B cell (primary cell): ENCODE results near the gene ALDH4A1. TPM values are rescaled to one million over a fixed set of nuclear protein-coding genes. Genes with fewer than 3 reads are reported as not detected.
A peak's percentile ranks its signal among the peaks of the same experiment; 100 is the strongest.

Source experiments
- ATAC-seq: fragments of 200-7000 bp; cut with Tn5 transposase; one replicate; pipeline ENCODE4 v1.10.0; 2021; ENCODE audit warnings: low read depth, mild to moderate bottlenecking, moderate number of reproducible peaks, moderate library complexity
- CTCF ChIA-PET: fragments of 350-600 bp; sonication (Branson Sonifier 250); formaldehyde crosslinking; loops from one replicate; lab custom pipeline; 2021; ENCODE audit warnings: antibody characterized with exemption, inconsistent platforms; lab: Charles Lee
- POLR2A ChIA-PET: fragments of 350-600 bp; sonication (Branson Sonifier 250); formaldehyde crosslinking; loops from one replicate; lab custom pipeline; 2021; ENCODE audit warnings: antibody characterized with exemption; lab: Charles Lee
- DNase-seq: peaks from one replicate; pipeline ENCODE4 v3.0.0; 2013
- H2AFZ ChIP-seq: 2 replicates; pipeline ENCODE4 v1.6.1; 2012; ENCODE audit warnings: mild to moderate bottlenecking, low read depth, low read length; ENCODE audit not compliant: insufficient read depth, poor library complexity, severe bottlenecking
- H3K27ac ChIP-seq, 2 donors: 1 replicate in 1 of 2; 2 replicates in 1 of 2; pipeline ENCODE4 v1.5.1; 2012 to 2013; ENCODE audit warnings: low read length in 2 of 2, mild to moderate bottlenecking in 2 of 2, moderate library complexity in 1 of 2
- H3K27me3 ChIP-seq, 4 experiments: fragments of 200-600 bp in 1 of 4; sonication (generic) in 1 of 4; replicated peaks in 1 of 4; 1 replicate in 2 of 4; 2 replicates in 2 of 4; pipeline versions ENCODE4 v1.6.1 to v1.7.0; 2013 to 2016; ENCODE audit warnings: low read length in 3 of 4, mild to moderate bottlenecking in 2 of 4, mixed read lengths in 1 of 4, moderate library complexity in 1 of 4; ENCODE audit not compliant: insufficient read depth in 4 of 4, control insufficient read depth in 3 of 4; ENCODE audit errors: control extremely low read depth in 1 of 4
- H3K36me3 ChIP-seq, 2 experiments: replicated peaks in 1 of 2; 1 replicate in 1 of 2; 2 replicates in 1 of 2; pipeline versions ENCODE4 v1.6.1 to v1.7.1; 2013; ENCODE audit warnings: low read length in 1 of 2; ENCODE audit not compliant: insufficient read depth in 2 of 2, control insufficient read depth in 1 of 2; ENCODE audit errors: control extremely low read depth in 1 of 2, extremely low read depth in 1 of 2
- H3K4me1 ChIP-seq, 2 donors: fragments of 200-600 bp in 1 of 2; sonication (generic) in 1 of 2; 1 replicate in 1 of 2; 2 replicates in 1 of 2; pipeline versions ENCODE4 v1.5.1 to v1.6.1; 2013 to 2017; ENCODE audit warnings: low read length in 2 of 2; ENCODE audit not compliant: control insufficient read depth in 2 of 2, insufficient read depth in 2 of 2
- H3K4me2 ChIP-seq: replicated peaks from 2 replicates; pipeline ENCODE3; 2012; ENCODE audit warnings: mild to moderate bottlenecking, low read depth, low read length; ENCODE audit not compliant: poor library complexity, severe bottlenecking
- H3K4me3 ChIP-seq, 5 experiments: fragments of 200-600 bp in 1 of 5; sonication (generic) in 1 of 5; 1 replicate in 3 of 5; 2 replicates in 2 of 5; pipeline versions ENCODE4 v1.5.1 to v1.7.0; 2011 to 2016; ENCODE audit warnings: low read length in 4 of 5, mild to moderate bottlenecking in 4 of 5, low read depth in 2 of 5, control low read depth in 1 of 5, moderate library complexity in 1 of 5; ENCODE audit not compliant: insufficient read depth in 1 of 5; ENCODE audit errors: control extremely low read depth in 1 of 5, extremely low read depth in 1 of 5
- H3K79me2 ChIP-seq: fragments of 200-600 bp; sonication (generic); one replicate; pipeline ENCODE4 v1.6.0; 2016; ENCODE audit warnings: low read length; ENCODE audit not compliant: control insufficient read depth, insufficient read depth
- H3K9ac ChIP-seq: fragments of 200-600 bp; sonication (generic); 2 replicates; pipeline ENCODE4 v1.6.1; 2017; ENCODE audit warnings: mild to moderate bottlenecking, low read length, moderate library complexity
- H3K9me3 ChIP-seq, 3 donors: one replicate each; pipeline versions ENCODE4 v1.6.1 to v1.7.1; 2013; ENCODE audit warnings: low read length in 2 of 3; ENCODE audit not compliant: control insufficient read depth in 2 of 3, insufficient read depth in 1 of 3; ENCODE audit errors: control extremely low read depth in 1 of 3
- H4K20me1 ChIP-seq: 2 replicates; pipeline ENCODE4 v1.6.0; 2012; ENCODE audit warnings: mild to moderate bottlenecking, low read length; ENCODE audit not compliant: insufficient read depth, control insufficient read depth, poor library complexity, severe bottlenecking
- H3K27ac Mint-ChIP-seq: one replicate; pipeline ENCODE4 v1.8.0; 2021; ENCODE audit warnings: mixed read lengths
- H3K27me3 Mint-ChIP-seq: one replicate; pipeline ENCODE4 v1.8.0; 2021; ENCODE audit warnings: mixed read lengths
- H3K4me1 Mint-ChIP-seq: one replicate; pipeline ENCODE4 v1.8.0; 2021; ENCODE audit warnings: mixed read lengths
- H3K4me3 Mint-ChIP-seq: one replicate; pipeline ENCODE4 v1.8.0; 2021; ENCODE audit warnings: mixed read lengths
- H3K9me3 Mint-ChIP-seq: one replicate; pipeline ENCODE4 v1.8.0; 2022; ENCODE audit warnings: mixed read lengths; ENCODE audit not compliant: insufficient read depth
- CTCF ChIP-seq: fragments of 200-600 bp; IDR thresholded peaks from one replicate; pipeline ENCODE4 v1.8.0; 2022; ENCODE audit warnings: antibody characterized with exemption, mild to moderate bottlenecking
- EZH2 ChIP-seq: IDR thresholded peaks from 2 replicates; pipeline ENCODE4 v1.6.1; 2012; ENCODE audit warnings: borderline replicate concordance, low read depth, mild to moderate bottlenecking, moderate library complexity, low read length; ENCODE audit not compliant: insufficient read depth, poor library complexity, severe bottlenecking
- WGBS: methylation state at CpG from one replicate; pipeline ENCODE4 v1.1.5; 2013; ENCODE audit warnings: missing lambda C conversion rate; ENCODE audit not compliant: insufficient coverage; 5-methylcytosine and 5-hydroxymethylcytosine counted together
- intact Hi-C: fragments of 100-400 bp; cut with micrococcal nuclease; formaldehyde crosslinking; loops from one replicate; pipeline ENCODE4 v1.10.0; 2022
- polyA plus RNA-seq: library from polyadenylated mRNA; depleted of rRNA; stranded (reverse); fragments of >200 nt; gene quantifications from 2 replicates; pipeline ENCODE4 v1.2.3, GENCODE V29; 2012
- total RNA-seq, 2 donors: library from RNA; stranded (reverse); fragments of 120-200 nt in 1 of 2; gene quantifications; 1 replicate in 1 of 2; 2 replicates in 1 of 2; pipeline versions ENCODE4 v1.2.3 to v1.2.4, GENCODE V29; 2013 to 2022

The ALDH4A1 gene
- total and polyA plus RNA-seq, 2 donors (not counting 1 experiment from before 2014, with no cell fraction given): 2.7 to 3.4 TPM

GRCh38 chr1:18929686-18930085, 27.3 kb upstream of the ALDH4A1 start:
- TF ChIP-seq CTCF (no peak), EZH2 (no peak)
- Histone ChIP-seq H3K4me2 (no peak overlapping the region), H2AFZ (no peak overlapping the region), H3K4me1 (peaks cover 48 to 49% of the 10 kb centered on the region in 2 donors), H4K20me1 (peaks cover 60% of the 10 kb centered on the region), H3K36me3 (no peaks in the 10 kb centered on the region), H3K79me2 (peaks cover 79% of the 10 kb centered on the region), H3K9me3 (no peaks in the 10 kb centered on the region), H3K9ac (no peak overlapping the region), H3K4me3 (no peak overlapping the region), H3K27ac (no peak overlapping the region), H3K27me3 (no peaks in the 10 kb centered on the region)
- Mint-ChIP-seq H3K27ac (no peak overlapping the region), H3K9me3 (no peaks in the 10 kb centered on the region), H3K4me1 (peaks cover 78% of the 10 kb centered on the region), H3K27me3 (no peaks in the 10 kb centered on the region), H3K4me3 (no peak overlapping the region)
- WGBS: 100% methylated on average over 4 of the region's 7 CpGs
- no peak for DNase-seq
- intact Hi-C loops: loop anchor here (5.0 kb wide), 1 partner anchor 43 kb away; no protein-coding TSS in a partner anchor
- CTCF ChIA-PET: interaction anchor here (1.1 to 9.7 kb wide), 6 partner anchors 9 to 43 kb away, joined by 4 to 127 read pairs (median 10); partner anchors contain the start of gene IFFO2
- POLR2A ChIA-PET: interaction anchor here (1.1 kb wide), 1 partner anchor 21 kb away, joined by 3 read pairs; no protein-coding TSS in a partner anchor
- no peak for ATAC-seq

DNA sequence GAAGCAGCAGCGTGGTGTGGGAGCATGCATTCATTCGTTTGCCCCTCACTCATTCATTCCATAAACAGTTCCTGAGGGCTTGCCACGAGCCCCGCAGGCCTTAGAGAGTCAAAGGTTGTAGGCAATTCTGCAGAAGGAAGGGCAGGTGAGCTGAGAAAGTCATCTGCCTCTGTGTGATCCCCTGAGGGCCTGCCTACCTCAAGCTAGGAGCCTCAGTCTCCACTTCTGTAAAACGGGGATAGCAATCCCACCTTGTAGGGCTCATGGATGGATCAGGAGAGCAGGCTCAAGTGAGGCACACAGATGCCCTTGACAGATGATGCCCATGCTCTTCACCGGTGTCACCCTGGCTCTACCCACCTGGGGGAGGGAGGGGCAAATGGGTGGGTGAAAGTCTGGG, 26.6 kb upstream of the ALDH4A1 start:
- peaks cover 54 to 55% of the 10 kb centered on the region in 2 donors for H3K4me1 ChIP-seq
- no peak overlapping the region for H3K27ac ChIP-seq
- ChIA-PET POLR2A (no interaction called here), CTCF (interaction anchor here (2.9 to 9.7 kb wide), 3 partner anchors 16 to 43 kb away, joined by 15 to 127 read pairs (median 19); partner anchors contain the start of gene IFFO2)
- peaks cover 63% of the 10 kb centered on the region for H4K20me1 ChIP-seq
- no peak for TF ChIP-seq EZH2
- TF ChIP-seq CTCF: no peak
- 89% methylated on average over 5 of the region's 6 CpGs for WGBS
- no peaks in the 10 kb centered on the region for H3K9me3 Mint-ChIP-seq
- peaks cover 82% of the 10 kb centered on the region for H3K79me2 ChIP-seq
- intact Hi-C loops: loop anchor here (5.0 kb wide), 1 partner anchor 43 kb away; no protein-coding TSS in a partner anchor
- H3K9me3 ChIP-seq: no peaks in the 10 kb centered on the region
- H3K27me3 Mint-ChIP-seq: no peaks in the 10 kb centered on the region
- no peak for DNase-seq
- H3K36me3 ChIP-seq: no peaks in the 10 kb centered on the region
- no peak overlapping the region for H3K4me3 ChIP-seq
- H3K4me2 ChIP-seq: peak overlapping the region; percentile 81
- H2AFZ ChIP-seq: no peak overlapping the region
- no peak for ATAC-seq
- H3K4me1 Mint-ChIP-seq: peaks cover 78% of the 10 kb centered on the region
- H3K27ac Mint-ChIP-seq: no peak overlapping the region
- no peak overlapping the region for H3K9ac ChIP-seq
- H3K4me3 Mint-ChIP-seq: peak overlapping the region; percentile 23
- no peaks in the 10 kb centered on the region for H3K27me3 ChIP-seq
